Tibial nerve (tissue), 4 donors: ENCODE results near the gene DOK6.

Experiments
- CTCF ChIP-seq, 5 experiments: fragments of 200-600 bp in 3 of 5; fragments of 450-650 bp in 2 of 5; sonication (generic) in 3 of 5; IDR thresholded peaks; one replicate each; pipeline ENCODE4 v1.5.1; 2016 to 2019; ENCODE audit warnings: antibody characterized with exemption in 5 of 5, mild to moderate bottlenecking in 3 of 5, moderate library complexity in 2 of 5
- EP300 ChIP-seq, 2 donors: sonication (generic); formaldehyde crosslinking; IDR thresholded peaks; one replicate each; pipeline ENCODE4 v1.6.1; 2017; ENCODE audit warnings: antibody characterized with exemption in 2 of 2, mild to moderate bottlenecking in 1 of 2
- POLR2A ChIP-seq, 2 donors: fragments of 450-650 bp; IDR thresholded peaks; one replicate each; pipeline ENCODE4 v1.6.1; 2017; ENCODE audit warnings: antibody characterized with exemption in 2 of 2, mild to moderate bottlenecking in 2 of 2, moderate library complexity in 2 of 2

DNA sequence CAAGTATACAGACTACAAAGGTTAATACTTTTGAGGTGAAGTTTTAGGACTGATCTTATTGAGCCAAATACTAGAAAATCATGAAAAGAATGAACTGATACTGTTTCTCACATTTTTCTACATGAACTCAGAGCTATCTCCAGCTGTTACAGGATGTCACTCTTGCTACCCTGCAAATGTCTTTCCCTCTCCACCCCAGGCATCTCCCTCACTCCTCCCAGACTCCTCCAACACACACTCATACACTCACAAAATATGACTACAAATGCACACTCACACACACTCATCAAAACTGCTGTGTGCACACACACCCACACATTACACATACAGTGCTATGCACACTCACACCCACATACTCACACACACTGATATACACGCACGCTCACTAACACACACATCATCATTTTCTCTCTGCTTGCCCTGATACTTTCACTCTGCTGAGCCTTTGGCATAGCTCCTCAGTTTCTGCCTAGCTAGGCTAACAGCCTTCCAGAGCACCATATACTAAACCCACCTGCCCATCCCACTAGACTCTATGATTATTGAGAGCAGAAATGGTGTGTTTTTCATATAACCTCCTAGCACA is 273.7 kb downstream of the DOK6 start:
- TF ChIP-seq CTCF (IDR thresholded peaks at IDR 0.05) (no peak), POLR2A (IDR thresholded peaks at IDR 0.05) (no peak), EP300 (IDR thresholded peaks at IDR 0.05) (no peak)
